22Rv1 (cell line): ENCODE results near the gene NCOA6.

Source experiments
- H3K27ac ChIP-seq: fragments of 450-650 bp; 2 replicates; pipeline ENCODE4 v1.5.1; 2017
- CTCF ChIP-seq: fragments of 450-650 bp; IDR thresholded peaks from 2 replicates; pipeline ENCODE4 v1.5.1; 2017; ENCODE audit warnings: mild to moderate bottlenecking
- ZFX ChIP-seq: fragments of 450-650 bp; IDR thresholded peaks from 2 replicates; pipeline ENCODE4 v1.6.1; 2017; ENCODE audit warnings: antibody characterized with exemption, borderline replicate concordance

Gene NCOA6

GRCh38 chr20:34864216-34864615 lies 38.8 kb upstream of the NCOA6 start:
- TF ChIP-seq ZFX (no peak), CTCF (no peak)
- H3K27ac ChIP-seq = no peak overlapping the region

- no peak for TF ChIP-seq CTCF
- TF ChIP-seq ZFX = no peak
- no peak overlapping the region for H3K27ac ChIP-seq
Measured at GRCh38 chr20:34863421-34863965, 38.0 kb upstream of the NCOA6 start.

DNA sequence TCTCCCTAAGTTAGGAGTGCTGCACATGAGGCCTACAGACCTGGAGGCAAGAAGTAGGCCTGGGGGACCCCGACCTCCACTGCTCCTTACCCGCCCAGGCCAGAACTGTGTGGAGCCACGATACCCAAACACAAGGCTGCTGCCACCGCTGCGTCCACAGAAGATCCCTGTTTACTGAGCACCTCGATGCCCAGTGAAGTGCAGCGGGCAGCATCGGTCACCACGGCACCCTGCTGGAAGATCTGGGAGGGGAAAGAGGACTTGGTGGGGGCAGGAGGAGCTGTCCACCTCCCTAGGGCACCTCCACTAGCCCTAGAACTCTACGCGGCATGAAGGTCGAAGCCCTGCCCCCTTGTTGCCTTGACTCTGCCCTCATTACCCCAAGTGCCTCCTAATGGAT lies 37.3 kb upstream of the NCOA6 start:
- no peak for TF ChIP-seq ZFX
- TF ChIP-seq CTCF = no peak

DNA sequence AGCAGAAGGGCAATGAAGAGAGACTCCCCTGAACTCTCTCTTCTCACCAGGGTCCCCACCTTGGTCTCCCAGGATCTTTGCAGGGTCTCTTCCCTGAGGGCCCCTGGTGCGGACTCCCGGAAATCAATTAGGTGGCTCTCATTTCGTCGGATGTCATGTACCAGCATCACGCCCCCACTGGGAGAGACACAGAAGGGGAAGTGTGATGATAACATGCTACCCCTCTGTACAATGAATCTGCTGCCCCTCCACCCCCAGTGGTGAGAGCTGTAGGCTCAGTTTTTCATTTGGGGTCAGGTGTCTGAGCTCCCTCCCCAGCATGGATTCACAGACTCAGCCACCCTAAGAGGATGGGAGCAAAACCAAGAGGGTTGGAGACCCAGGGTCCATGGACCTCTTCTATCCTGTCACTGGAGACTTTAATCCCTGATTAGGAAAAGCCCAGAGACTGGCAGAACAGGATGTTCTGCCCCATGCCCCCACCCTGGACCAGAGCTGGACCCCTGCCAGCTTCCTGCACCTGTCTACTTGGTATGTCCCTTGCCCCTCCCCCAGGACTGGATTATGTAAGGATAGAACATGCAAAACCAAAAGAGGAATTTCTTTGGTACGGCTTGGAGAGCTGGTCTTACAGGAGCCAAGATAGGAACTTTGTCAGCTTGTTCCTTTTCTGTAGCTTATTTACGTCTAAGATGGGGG lies 36.1 kb upstream of the NCOA6 start:
- peak overlapping the region; percentile 36 for H3K27ac ChIP-seq
- TF ChIP-seq CTCF (no peak), ZFX (no peak)

More for the DNA sequence above, 37.3 kb upstream of the NCOA6 start:
- no peak overlapping the region for H3K27ac ChIP-seq

GRCh38 chr20:34859826-34860545 lies 34.5 kb upstream of the NCOA6 start:
- TF ChIP-seq CTCF = no peak
- no peak for TF ChIP-seq ZFX
- H3K27ac ChIP-seq = no peak overlapping the region

DNA sequence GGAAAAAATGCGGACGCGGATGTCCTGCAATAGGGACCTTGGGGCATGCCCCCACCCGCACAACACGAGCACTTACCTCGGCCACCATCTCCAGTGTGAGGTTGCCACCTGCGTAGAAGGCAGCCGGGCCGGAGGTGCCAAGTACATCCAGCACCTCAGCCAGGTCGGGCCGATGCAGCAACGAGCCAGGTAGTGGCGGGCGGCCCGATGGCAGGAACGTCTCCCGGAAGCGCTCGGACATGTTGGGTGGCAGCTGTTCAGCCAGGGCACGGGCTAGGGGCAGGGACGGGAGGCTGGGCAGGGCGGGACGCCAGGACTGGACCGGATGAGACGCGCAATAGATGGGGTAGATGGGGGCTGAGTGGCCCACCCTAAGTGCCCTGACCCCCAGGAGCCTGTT lies 33.9 kb upstream of the NCOA6 start:
- H3K27ac ChIP-seq = no peak overlapping the region
- no peak for TF ChIP-seq ZFX
- no peak for TF ChIP-seq CTCF

GRCh38 chr20:34852298-34852697 lies 26.8 kb upstream of the NCOA6 start:
- H3K27ac ChIP-seq = no peak overlapping the region
- no peak for TF ChIP-seq ZFX
- no peak for TF ChIP-seq CTCF
